Camera-type eye (tissue), 1 donor: ENCODE data around the gene ZBED3. TPM values are rescaled to one million over a fixed set of nuclear protein-coding genes. Genes with fewer than 3 reads are reported as not detected.

Experiments
- total RNA-seq: library from RNA; depleted of rRNA; stranded (reverse); fragments of >200 nt; gene quantifications from one replicate; pipeline ENCODE4 v1.2.3, GENCODE V29; 2014

The ZBED3 gene, protein sequence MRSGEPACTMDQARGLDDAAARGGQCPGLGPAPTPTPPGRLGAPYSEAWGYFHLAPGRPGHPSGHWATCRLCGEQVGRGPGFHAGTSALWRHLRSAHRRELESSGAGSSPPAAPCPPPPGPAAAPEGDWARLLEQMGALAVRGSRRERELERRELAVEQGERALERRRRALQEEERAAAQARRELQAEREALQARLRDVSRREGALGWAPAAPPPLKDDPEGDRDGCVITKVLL
- 7.3 TPM for total RNA-seq

DNA sequence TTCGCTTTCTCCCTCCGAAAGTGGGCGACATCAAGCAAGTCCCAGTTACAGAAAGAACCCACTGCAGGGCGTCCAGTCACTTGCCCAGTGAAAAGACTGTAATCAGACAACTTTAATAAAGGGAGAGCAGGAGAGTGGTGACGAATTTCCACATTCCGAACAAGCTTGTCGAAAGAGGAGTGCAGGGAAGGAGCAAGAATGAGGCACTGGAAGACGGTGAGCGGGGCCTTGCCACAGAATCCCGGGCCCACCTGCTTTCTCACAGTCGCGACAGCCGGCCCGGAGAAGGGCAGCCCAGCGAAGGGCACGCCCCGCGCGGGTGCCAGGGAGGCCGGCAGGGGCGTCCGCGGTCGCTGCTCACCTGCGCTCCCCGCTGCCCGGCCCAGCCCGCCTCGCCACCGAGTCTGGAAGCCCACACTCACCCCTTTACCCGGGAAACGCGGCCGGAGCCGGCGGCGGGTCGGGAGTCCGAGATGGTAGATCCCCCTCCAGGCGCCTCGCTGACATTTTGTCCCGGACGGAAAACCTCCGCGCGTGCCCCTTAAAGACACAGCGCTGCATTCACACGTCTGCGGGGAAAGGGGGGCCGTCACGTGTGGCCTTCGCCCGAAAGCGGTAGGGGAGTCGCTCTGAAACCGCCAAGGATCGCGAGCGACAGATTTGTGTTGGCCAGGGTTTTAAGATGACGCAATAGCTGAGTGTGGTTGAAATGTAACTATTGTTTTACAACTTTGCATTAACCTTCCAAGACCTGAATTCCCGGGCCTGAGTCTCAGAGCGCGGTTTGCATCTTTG is at the start of gene ZBED3:
Gene ZBED3 (minus strand): TSS at position 597 of the 795 bp plus-strand sequence. CDS start 9,407 bp downstream, outside the sequence.

GRCh38 chr5:77030097-77031071 is 56.7 kb downstream of the ZBED3 start, which contains the start of gene AGGF1:
AGGF1 (plus strand) TSS chr5:77030404; CDS start chr5:77030767, 363 bp downstream.

Other genes with a start within 250 kb of the ZBED3 start
- not detected for gene S100Z, start 237.3 kb downstream of the ZBED3 start, total RNA-seq
- gene CRHBP, start 134.2 kb downstream of the ZBED3 start, total RNA-seq, result 3.2 TPM
- gene AGGF1, start 56.9 kb downstream of the ZBED3 start, total RNA-seq, result 45.8 TPM
- gene PDE8B, start 123.4 kb upstream of the ZBED3 start, total RNA-seq, result 5.7 TPM